IgD-negative memory B cell (primary cell): ENCODE results near the gene INAFM1. TPM values are rescaled to one million over a fixed set of nuclear protein-coding genes. Genes with fewer than 3 reads are reported as not detected.
"Not testable (repeated sequence)": the region's sequence is repeated elsewhere in the genome, so short reads cannot be mapped to it uniquely, and the experiment has no call there.

ENCODE experiments used
- H3K27ac Mint-ChIP-seq, 3 donors: one replicate each; pipeline ENCODE4 v1.8.0; 2020 to 2022; ENCODE audit warnings: mild to moderate bottlenecking in 3 of 3, mixed read lengths in 3 of 3, moderate library complexity in 1 of 3
- H3K27me3 Mint-ChIP-seq: one replicate; pipeline ENCODE4 v1.8.0; 2021; ENCODE audit warnings: mixed read lengths
- H3K36me3 Mint-ChIP-seq: one replicate; pipeline ENCODE4 v1.8.0; 2020; ENCODE audit warnings: mild to moderate bottlenecking, mixed read lengths
- H3K4me1 Mint-ChIP-seq, 3 donors: one replicate each; pipeline ENCODE4 v1.8.0; 2020 to 2022; ENCODE audit warnings: mixed read lengths in 3 of 3, mild to moderate bottlenecking in 1 of 3
- H3K4me3 Mint-ChIP-seq, 4 donors: one replicate each; pipeline ENCODE4 v1.8.0; 2020 to 2022; ENCODE audit warnings: mild to moderate bottlenecking in 4 of 4, mixed read lengths in 4 of 4, moderate library complexity in 3 of 4
- H3K9me3 Mint-ChIP-seq, 3 donors: one replicate each; pipeline ENCODE4 v1.8.0; 2020 to 2021; ENCODE audit warnings: mixed read lengths in 3 of 3, mild to moderate bottlenecking in 1 of 3
- polyA plus RNA-seq: library from polyadenylated mRNA; unstranded; fragments of 300-500 nt; fragmentation: Illumina TruSeq; gene quantifications from one replicate; pipeline ENCODE4 v1.2.3, GENCODE V29; 2021

Gene INAFM1
- polyA plus RNA-seq, 1 donor from 2014 or later, result 2.3 TPM

DNA sequence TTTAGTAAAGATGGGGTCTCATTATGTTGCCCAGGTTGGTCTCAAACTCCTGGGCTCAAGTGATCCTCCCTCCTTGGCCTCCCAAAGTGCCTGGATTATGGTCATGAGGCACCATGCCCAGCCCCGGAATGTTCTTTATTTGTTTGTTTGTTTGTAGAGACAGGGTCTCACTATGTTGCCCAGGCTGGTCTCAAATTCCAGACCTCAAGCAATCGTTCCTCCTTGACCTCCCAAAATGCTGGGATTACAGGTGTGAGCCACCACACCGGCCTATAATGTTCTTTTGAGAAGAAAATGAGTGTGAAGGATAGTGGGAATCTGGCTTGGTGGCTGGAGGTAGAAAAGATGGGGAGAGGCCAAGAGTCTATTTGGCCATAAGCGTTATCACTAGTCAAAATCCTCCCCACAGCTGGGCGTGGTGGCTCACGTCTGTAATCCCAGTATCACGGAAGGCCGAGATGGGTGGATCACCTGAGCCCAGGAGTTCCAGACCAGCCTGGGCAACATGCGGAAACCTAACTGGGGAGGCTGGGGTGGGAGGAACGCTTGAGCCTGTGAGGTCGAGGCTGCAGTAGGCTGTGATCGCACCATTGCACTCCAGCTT is 38.5 kb upstream of the INAFM1 start:
- H3K4me1 Mint-ChIP-seq, result peaks cover 12 to 21% (median 15%) of the 10 kb centered on the region in 3 donors
- H3K4me3 Mint-ChIP-seq, result peak overlapping the region in 1 of 4 donors; percentile 68
- peaks cover 17% of the 10 kb centered on the region for H3K27me3 Mint-ChIP-seq
- no peaks in the 10 kb centered on the region for H3K36me3 Mint-ChIP-seq
- H3K9me3 Mint-ChIP-seq, result no peaks in the 10 kb centered on the region
- peak overlapping the region in 1 of 3 donors; percentile 7 for H3K27ac Mint-ChIP-seq

DNA sequence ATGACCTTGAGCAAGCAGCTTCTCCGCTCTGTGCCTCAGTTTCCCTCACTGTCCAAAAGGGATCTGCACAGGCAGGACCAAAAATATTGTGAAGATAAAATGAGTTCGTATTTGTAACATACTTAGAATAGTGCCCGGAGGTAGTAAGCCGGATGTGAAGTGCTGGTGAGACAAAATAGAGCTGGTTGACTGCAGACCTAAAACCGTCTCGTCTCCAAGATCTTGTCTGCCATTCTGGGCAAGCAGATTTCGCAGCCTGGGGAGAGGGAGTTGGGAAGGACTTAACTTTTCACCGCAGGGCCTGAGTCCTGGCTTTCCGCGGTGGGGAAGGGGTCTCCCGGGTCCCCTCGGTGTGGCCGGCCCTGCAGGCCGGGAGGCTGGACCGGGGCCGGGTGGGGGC is 35.5 kb upstream of the INAFM1 start:
- Mint-ChIP-seq H3K4me1 (peaks cover 6 to 14% (median 8%) of the 10 kb centered on the region in 3 donors), H3K36me3 (no peaks in the 10 kb centered on the region), H3K27me3 (peaks cover 15% of the 10 kb centered on the region), H3K27ac (peak overlapping the region in 2 of 3 donors; percentile 22 to 85), H3K9me3 (no peaks in the 10 kb centered on the region), H3K4me3 (peak overlapping the region; percentile 51 to 85 (median 69))

DNA sequence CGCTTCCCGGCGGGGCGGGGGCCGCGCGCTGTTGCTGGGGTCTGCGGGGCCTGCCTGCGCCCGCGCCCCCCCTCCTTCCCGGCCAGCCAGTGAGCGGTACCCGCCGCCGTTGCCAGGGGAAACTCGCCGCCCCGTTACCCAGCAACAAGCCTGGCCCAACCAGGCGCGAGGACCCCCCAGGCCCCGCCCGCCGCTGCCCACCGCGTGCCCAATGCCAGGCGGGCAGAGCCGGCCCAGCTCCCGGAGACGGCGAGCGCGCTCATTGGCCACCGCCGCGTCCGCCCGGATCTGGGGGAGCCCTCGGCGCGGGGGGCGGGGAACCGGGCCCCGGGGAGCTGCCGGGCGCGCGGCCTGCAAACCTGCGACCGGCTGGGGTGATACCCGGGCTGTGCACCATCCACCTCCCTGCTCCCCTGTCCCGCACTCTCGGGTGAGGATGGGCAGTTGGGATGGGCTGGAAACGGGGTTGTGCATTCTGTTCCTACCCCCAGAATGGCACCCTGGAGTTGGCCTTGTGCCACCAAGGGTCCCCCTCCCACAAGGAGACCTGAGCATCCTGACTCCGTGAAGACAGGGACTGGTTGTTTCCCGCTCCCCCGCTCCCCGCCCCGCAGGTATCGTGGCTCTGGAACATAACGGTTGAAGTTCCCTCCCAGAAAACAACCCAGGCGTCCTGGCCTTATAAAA is 34.9 kb upstream of the INAFM1 start:
- H3K27ac Mint-ChIP-seq, result peak overlapping the region in 2 of 3 donors; percentile 27 to 67
- H3K4me3 Mint-ChIP-seq, result peak overlapping the region in 2 of 4 donors; percentile 44 to 73
- peaks cover 19% of the 10 kb centered on the region for H3K27me3 Mint-ChIP-seq
- H3K9me3 Mint-ChIP-seq, result no peaks in the 10 kb centered on the region
- peaks cover 11 to 19% (median 13%) of the 10 kb centered on the region in 3 donors for H3K4me1 Mint-ChIP-seq
- no peaks in the 10 kb centered on the region for H3K36me3 Mint-ChIP-seq

DNA sequence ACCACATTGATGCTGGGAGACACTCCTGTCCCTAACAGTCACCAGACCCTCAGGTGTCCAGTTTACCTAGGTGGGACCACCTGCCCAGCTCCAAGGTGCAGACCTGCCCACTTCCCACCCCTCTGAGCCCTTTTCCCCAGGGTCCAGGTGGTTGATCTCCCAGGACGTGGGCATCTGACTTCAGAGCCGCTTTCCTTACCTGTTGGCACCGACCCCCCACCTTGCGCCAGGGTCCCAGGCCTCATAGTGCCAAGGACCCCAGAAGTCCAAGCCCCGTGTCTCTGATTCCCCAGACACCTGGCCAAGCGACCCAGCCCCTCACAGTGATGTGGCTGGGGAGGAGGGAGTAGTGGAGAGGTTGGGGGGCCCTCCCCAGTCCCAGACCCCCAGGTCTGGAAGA is 34.1 kb upstream of the INAFM1 start:
- Mint-ChIP-seq H3K27ac (peak overlapping the region in 1 of 3 donors; percentile 67), H3K4me3 (no peak overlapping the region), H3K9me3 (no peaks in the 10 kb centered on the region), H3K4me1 (peaks cover 13 to 20% (median 17%) of the 10 kb centered on the region in 3 donors), H3K27me3 (peaks cover 19% of the 10 kb centered on the region), H3K36me3 (no peaks in the 10 kb centered on the region)

DNA sequence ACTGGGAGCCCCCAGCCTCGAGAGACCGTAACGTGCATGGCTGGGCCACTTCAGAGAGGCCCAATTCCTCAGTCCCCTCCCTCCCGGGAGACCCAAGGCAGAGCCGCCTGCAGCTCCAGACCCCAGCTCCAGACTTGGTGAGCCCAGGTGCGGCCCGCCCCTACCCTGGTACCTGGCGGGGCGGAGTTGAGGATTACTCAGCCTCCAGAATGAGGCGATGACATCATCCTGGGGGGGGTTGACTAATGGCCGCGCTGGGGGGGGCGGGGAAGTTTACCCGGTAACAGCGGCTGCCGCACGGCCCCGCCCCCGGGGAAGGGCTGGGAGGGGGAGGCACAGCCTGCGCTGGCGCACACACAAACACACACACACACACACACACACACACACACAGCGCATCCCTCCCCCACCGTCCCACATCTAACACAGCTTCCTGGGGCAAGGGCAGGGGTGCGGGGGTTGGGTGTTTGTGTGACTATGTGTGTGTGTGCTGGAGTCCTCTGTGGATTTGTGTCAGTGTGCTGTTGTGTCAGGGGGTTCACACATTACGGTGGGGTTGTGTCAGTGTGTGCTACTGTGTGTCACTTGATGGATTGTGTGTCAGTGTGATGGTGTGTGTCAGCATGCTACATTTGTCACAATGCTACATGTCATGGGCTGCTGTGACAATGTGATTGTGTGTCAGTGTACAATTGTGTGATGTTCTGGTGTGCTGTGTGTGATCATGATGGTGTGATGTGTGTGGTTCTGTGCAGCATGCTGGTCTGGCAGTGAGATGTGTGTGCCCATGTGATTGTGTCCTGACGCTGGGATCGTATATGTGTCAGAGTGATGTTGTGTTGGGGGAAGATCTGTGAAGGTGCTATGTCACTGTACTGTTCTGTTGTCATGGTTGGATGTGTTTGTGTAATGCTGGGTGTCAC is 33.4 kb upstream of the INAFM1 start:
- Mint-ChIP-seq H3K9me3 (no peaks in the 10 kb centered on the region), H3K27ac (peak overlapping the region in 2 of 3 donors; percentile 39 to 67), H3K4me3 (no peak overlapping the region), H3K27me3 (peaks cover 19% of the 10 kb centered on the region), H3K4me1 (peaks cover 13 to 20% (median 17%) of the 10 kb centered on the region in 3 donors), H3K36me3 (no peaks in the 10 kb centered on the region)

DNA sequence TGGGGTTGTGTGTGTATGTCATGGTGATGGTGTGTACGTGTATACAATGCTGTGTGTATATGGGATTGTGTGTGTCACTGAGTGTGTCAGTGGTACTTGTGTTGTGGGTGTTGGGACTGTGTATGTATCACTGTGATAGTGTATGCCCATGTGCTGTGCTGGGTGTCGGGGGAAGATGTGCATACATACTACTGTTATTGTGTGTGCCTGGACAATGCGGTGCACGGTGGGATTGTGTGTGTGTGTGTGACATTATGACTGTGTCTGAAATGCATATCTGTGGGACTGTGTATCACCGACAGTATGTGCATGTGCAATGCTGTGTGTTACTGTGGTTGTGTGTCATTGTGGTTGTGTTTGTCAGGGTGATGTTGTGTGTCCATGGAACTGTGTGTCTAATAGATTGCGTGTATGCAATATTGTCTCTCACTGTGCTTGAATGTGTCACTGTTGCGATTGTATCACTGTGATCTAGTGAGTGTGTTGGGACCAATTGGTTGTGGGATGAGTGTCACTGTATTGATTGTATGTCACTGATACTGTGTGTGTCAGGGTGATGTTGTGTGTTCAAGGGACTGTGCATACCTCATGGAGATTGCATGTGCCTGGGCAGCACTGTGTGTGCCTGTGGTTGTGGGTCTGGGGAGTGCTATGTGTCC is 32.6 kb upstream of the INAFM1 start:
- Mint-ChIP-seq H3K27me3 (peaks cover 19% of the 10 kb centered on the region), H3K36me3 (no peaks in the 10 kb centered on the region), H3K27ac (no peak overlapping the region), H3K9me3 (no peaks in the 10 kb centered on the region), H3K4me1 (peaks cover 13 to 20% (median 17%) of the 10 kb centered on the region in 3 donors), H3K4me3 (no peak overlapping the region)

DNA sequence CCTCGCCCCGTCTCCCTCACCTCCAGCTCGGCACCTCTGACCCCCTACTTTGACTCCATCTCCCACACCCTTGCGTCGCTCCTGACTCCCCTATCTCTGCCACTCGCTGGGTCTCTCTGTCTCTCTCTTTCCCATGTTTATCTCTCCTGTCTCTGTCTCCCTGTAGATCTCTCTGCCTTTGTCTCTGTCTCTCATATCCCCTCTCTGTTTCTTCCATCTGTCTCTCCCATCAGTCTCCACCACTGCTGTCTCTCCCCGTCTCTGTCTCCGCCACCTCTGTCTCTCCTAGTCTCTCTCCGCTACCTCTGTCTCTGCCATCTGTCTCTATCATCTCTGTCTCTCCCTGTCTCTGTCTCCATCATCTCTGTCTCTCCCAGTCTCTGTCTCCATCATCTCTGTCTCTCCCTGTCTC is 31.3 kb upstream of the INAFM1 start:
- peak overlapping the region in 1 of 3 donors; percentile 63 for H3K27ac Mint-ChIP-seq
- no peaks in the 10 kb centered on the region for H3K9me3 Mint-ChIP-seq
- H3K4me3 Mint-ChIP-seq, result peak overlapping the region in 2 of 4 donors; percentile 57 to 86
- H3K27me3 Mint-ChIP-seq, result peaks cover 22% of the 10 kb centered on the region
- H3K36me3 Mint-ChIP-seq, result no peaks in the 10 kb centered on the region
- H3K4me1 Mint-ChIP-seq, result peaks cover 17 to 23% (median 19%) of the 10 kb centered on the region in 3 donors

DNA sequence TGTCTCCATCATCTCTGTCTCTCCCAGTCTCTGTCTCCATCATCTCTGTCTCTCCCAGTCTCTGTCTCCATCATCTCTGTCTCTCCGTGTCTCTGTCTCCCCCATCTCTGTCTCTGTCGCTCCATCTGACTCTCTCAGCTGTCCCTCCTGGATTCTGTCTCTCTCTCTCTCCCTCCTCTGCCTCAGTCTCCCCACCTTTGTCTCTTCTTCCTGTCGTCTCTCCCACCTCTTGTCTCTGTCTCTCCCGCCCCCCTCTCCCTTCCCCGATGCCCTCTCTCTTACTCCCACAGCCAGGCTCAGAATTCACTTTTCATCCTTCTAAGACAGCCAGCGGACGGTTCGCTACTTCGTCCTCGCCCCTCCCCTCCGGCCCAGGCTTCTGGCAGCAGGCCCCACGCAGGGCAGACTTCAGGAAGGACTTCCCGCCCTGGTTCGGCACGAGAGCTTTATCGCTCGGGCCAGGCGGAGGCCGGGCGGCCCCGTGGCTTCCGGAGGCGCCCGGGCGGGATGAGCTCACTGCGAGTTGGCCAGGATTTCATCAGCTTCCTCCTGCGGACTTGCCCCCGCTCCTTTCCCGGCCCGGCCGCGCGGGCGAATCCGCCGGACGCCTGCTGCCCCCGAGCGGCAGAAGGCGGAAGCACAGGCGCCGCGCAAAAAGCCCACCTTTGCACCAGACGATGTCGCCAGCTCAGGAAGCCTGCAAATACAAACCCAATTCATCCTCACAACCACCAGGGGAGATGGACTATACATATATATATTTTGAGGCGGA is 30.7 kb upstream of the INAFM1 start:
- Mint-ChIP-seq H3K27me3 (peaks cover 21% of the 10 kb centered on the region), H3K4me1 (peaks cover 15 to 22% (median 19%) of the 10 kb centered on the region in 3 donors), H3K36me3 (no peaks in the 10 kb centered on the region), H3K9me3 (no peaks in the 10 kb centered on the region), H3K4me3 (peak overlapping the region; percentile 14 to 86 (median 74)), H3K27ac (no peak overlapping the region)

DNA sequence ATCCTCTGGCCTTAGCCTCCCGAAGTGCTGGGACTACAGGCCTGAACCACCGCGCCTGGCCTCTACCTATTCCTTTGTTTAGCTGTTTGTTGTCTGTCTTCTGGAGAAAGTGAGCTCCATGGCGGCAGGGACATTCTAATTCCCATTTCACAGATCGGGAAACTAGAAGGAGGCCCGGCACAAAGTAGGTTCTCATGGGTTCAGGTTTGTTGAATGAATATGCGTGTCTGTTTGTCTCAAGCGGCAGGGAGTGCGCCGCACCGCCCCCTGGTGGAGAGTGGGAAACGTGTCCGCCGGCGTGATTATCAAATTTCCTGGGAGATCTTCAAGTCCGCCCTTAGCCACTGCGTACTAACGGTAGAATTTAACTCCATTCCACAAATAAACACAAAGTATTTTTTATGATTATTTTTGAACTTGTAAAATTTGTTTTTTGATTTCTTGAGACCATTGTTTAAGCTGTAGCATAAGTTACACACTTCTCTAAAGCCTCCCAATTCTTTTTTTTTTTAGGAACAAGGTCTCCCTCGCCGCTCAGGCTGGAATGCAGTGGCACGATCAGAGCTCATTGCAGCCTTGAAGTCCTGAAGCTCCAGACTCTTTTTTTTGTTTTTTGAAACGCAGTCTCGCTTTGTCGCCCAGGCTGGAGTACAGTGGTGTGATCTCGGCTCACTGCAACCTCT is 27.2 kb upstream of the INAFM1 start:
- H3K27me3 Mint-ChIP-seq, result peaks cover 9% of the 10 kb centered on the region

DNA sequence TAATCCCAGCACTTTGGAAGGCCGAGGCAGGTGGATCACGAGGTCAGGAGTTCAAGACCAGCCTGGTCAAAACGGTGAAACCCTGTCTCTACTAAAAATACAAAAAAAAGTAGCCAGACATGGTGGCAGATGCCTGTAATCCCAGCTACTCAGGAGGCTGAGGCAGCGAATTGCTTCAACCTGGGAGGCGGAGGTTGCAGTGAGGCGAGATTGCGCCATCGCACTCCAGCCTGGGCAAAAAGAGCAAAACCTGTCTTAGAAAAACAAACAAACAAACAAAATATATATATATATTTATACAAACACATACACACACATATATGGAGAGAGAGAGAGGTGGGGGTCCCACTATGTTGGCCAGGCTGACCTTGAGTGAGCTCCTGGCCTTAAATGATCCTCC is 21.7 kb upstream of the INAFM1 start:
- Mint-ChIP-seq H3K4me3 (peak overlapping the region in 2 of 4 donors; percentile 56 to 60), H3K27ac (peak overlapping the region in 2 of 3 donors; percentile 10 to 63), H3K4me1 (peaks cover 14 to 17% (median 14%) of the 10 kb centered on the region in 3 donors)
- not testable (repeated sequence) for H3K9me3 Mint-ChIP-seq, H3K27me3 Mint-ChIP-seq, H3K36me3 Mint-ChIP-seq

More for the DNA sequence above, 27.2 kb upstream of the INAFM1 start:
- no peaks in the 10 kb centered on the region for H3K9me3 Mint-ChIP-seq
- peaks cover 11 to 18% (median 18%) of the 10 kb centered on the region in 3 donors for H3K4me1 Mint-ChIP-seq
- peak overlapping the region in 1 of 4 donors; percentile 14 for H3K4me3 Mint-ChIP-seq
- peak overlapping the region in 2 of 3 donors; percentile 33 to 59 for H3K27ac Mint-ChIP-seq
- no peaks in the 10 kb centered on the region for H3K36me3 Mint-ChIP-seq

DNA sequence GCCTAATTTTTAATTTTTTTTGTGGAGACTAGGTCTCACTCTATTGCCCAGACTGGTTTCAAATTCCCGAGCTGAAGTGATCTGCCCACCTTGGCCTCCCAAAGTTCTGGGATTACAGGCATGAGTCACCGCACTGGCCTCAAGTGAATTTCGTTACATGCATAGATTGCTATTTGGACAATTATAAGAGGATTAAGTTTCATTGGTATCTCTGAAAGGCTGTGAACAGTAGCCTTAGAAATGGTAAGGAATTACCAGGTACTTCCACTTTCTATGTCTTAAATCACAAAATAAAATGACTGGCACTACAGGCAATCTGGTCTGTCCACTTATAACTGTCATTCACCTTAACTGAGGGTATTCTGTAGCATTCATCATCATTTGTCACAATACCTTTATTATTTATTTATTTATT is 21.2 kb upstream of the INAFM1 start:
- Mint-ChIP-seq H3K36me3 (no peaks in the 10 kb centered on the region), H3K4me1 (peaks cover 14 to 19% (median 14%) of the 10 kb centered on the region in 3 donors), H3K9me3 (no peaks in the 10 kb centered on the region), H3K27ac (peak overlapping the region in 2 of 3 donors; percentile 10 to 63), H3K4me3 (peak overlapping the region in 1 of 4 donors; percentile 56), H3K27me3 (no peaks in the 10 kb centered on the region)

DNA sequence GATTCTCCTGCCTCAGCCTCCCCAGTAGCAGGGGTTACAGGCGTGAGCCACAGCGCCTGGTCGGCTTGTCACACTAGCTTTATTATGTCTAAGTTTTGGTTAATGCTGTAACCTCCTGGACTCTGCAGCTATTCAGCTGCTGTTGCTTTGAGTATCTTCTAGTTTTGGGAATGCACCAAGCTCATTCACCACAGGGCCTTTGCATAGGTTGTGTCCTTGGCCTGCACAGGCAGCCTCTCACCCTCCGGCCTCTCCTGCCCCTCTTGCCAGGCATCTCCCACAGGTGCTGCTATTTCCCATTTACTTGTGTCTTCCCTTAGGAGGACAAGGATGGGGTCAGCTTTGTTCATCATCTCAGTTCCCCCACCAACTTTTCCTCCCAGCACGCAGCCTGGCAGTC is 20.7 kb upstream of the INAFM1 start:
- Mint-ChIP-seq H3K36me3 (peaks cover under 1% of the 10 kb centered on the region), H3K27me3 (no peaks in the 10 kb centered on the region), H3K9me3 (no peaks in the 10 kb centered on the region), H3K4me3 (no peak overlapping the region), H3K4me1 (peaks cover 18 to 19% (median 19%) of the 10 kb centered on the region in 3 donors), H3K27ac (peak overlapping the region in 1 of 3 donors; percentile 63)
